NK-92 (cell line): ENCODE data around the gene MED15.
"Not testable (repeated sequence)": the region's sequence is repeated elsewhere in the genome, so short reads cannot be mapped to it uniquely, and the experiment has no call there.

Experiments used
- DNase-seq: peaks from one replicate; lab custom pipeline; 2025; ENCODE audit not compliant: unreplicated experiment; lab: John Stamatoyannopoulos, UW

The MED15 gene

GRCh38 chr22:20619045-20619892 is 111.9 kb downstream of the MED15 start:
- no peak for DNase-seq

- DNase-seq = not testable (repeated sequence)
These were observed 112.4 kb downstream of the MED15 start for GRCh38 chr22:20619893-20620194.

GRCh38 chr22:20621162-20621561 is 113.8 kb downstream of the MED15 start:
- no peak for DNase-seq

GRCh38 chr22:20622650-20623339 is 115.4 kb downstream of the MED15 start:
- no peak for DNase-seq

- DNase-seq = no peak
These were observed 116.8 kb downstream of the MED15 start for GRCh38 chr22:20624161-20624616.

DNA sequence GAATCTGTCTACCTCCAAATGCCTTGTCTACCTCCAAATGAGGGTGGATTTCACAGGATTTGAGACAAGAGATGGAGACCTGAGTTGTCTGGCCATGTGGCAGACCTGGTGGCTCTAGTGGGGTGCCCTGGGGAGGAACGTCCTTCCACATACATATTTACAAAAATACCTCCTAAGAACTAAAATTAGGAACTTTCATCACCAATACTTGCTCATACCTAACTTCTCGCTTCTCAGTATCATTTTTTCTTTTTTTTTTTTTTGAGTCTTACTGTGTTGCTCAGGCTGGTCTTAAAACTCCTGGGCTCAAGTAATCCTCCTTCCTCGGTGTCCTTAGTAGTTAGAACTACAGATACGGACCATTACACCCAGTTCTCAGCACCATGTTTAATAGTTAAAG is 117.9 kb downstream of the MED15 start:
- DNase-seq = no peak

GRCh38 chr22:20626811-20627210 is 119.4 kb downstream of the MED15 start:
- no peak for DNase-seq

GRCh38 chr22:20627432-20627831 is 120.0 kb downstream of the MED15 start:
- no peak for DNase-seq

DNA sequence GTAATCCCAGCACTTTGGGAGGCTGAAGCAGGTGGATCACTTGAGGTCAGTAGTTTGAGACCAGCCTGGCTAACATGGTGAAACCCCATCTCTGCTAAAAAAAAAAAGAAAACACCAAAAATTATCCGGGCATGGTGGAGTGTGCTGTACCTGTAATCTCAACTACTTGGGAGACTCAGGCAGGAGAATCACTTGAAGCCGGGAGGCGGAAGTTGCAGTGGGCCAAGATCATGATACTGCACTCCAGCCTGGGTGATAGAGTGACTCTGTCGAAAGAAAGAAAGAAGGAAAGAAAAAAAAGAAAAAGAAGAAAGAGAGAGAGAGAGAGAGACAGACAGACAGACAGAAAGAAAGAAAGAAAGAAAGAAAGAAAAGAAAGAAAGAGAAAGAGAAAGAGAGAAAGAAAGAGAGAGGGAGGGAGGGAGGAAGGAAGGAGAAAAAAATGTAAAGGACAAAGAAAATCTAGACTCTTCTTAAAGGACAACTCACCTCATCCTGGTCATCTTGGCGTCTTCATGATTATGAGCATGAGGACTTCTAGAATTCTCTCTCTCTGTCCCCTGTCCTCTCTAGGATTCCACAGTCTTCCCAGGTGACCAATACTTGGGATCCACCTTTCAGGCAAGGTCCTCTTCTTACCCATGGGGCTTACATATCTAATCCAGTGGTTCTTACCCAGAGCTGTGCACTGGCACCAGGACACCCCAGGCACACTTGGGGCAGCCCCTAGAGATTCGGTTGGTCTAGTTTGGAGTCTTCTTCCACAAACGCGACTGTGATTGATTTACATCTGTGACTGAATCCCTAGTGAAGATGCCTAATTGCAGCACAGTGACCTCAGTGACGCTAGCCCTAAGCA is 120.9 kb downstream of the MED15 start:
- no peak for DNase-seq

- no peak for DNase-seq
These were observed 122.0 kb downstream of the MED15 start for GRCh38 chr22:20629401-20629800.

DNA sequence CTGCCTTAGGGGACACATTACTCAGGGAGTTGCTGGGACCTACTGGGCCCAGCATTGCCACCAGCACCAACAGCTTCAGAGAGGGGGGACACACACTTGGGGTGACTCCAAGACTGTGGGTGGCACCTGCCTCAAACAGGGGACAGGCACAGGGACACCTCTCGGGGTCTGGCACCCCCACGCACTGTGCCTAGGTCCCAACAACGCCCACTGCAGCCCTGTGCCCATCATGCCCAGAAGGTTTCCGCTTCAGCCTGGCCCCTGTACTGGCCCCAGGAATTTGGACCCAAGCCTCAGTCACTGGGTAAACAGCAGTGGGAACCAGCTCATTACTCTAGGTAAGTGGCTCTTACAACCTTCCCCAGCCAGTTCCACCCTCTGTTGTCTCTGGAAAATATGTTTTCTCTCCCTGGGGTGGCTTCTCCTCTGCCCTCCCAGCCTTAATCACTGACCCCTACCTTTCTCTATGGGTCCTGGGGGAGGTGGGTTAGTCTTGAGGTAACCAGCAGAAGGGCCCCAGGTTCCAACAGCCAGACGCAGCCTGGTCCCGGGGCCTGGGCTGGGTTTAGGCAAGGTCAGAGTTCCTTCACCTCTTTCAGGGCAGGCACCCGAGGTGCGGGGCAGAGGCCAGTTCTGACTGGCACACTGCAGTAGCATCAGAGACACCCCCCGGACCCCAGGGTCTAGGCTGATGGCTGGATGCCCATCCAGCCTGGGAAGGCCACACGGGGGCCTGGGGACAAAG is 123.6 kb downstream of the MED15 start:
- no peak for DNase-seq

DNA sequence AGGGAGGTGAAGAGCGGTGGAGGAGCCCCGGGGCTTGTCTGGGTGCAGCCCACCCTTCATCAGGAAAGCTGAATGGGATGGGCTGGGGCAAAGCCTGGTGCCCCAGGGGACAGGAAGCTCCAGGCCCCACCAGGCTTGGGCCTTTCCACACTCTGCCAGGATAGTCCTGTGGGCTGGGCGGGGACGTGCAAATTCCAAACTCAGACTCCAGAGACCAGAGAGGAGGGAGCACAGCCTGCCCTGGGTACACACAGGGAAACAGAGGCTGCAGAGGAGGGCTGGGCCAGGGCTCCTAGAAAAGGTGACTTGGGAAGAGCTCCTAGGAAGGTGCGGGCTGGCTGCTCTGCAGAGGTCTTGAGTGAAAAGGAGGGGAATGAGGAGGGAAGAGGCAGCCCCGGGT is 124.7 kb downstream of the MED15 start:
- DNase-seq = no peak

DNA sequence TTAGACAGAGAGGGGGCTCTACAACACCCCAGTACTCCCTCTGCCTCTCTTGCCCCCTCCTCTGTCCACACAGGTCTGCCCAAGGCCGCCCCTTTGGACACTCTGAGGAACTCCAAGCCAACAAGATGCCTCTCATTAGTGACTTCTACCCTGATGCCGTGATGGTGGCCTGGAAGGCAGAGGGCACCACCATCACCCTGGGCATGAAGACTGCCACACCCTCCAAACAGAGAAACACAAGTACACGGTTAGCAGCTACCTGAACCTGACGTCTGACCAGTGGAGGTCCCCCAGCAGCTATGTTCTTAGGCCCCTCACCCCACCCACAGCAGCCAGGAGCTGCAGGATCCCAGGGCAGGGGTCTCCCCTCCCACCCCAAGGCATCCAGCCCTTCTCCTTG is 125.1 kb downstream of the MED15 start:
- DNase-seq = no peak

- DNase-seq = no peak
These were observed 127.3 kb downstream of the MED15 start for GRCh38 chr22:20634560-20635226.

- DNase-seq = no peak
These were observed 127.8 kb downstream of the MED15 start for GRCh38 chr22:20635227-20635591.

GRCh38 chr22:20636075-20636812 is 128.8 kb downstream of the MED15 start:
- no peak for DNase-seq

DNA sequence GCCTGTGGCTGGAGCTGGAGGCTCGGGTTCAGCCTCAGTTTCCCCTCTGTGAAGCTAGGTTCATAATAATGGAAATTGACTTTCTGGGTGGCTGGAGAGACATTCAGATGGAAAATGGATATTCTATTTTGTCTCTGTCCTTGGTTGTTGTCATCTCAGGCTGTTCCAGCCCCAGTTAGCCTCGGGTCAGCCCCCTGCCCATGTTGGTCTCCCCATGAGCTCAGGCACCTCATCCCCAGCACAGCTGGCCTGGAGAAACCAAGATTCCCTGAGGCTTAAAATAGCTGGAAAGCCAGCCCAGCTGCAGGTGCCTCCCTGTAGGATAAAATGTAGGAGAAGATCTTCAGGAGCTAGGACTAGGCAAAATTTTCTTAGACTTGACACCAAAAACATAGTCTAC is 129.5 kb downstream of the MED15 start:
- DNase-seq = no peak
